ENCODE measurements around the gene TBXA2R. TPM values are rescaled to one million over a fixed set of nuclear protein-coding genes. Genes with fewer than 3 reads are reported as not detected.

Gene TBXA2R
- total RNA-seq, result 1 to 10 TPM; 1.6 to 4.0 (median 3.0) TPM
- 1 to 10 TPM; 2.9 to 3.4 TPM for polyA plus RNA-seq
- long read RNA-seq, donor 1, partial matches to known transcripts, result 1 of 5 reads
- long read RNA-seq, donor 1, other reads (novel, unspliced or antisense), result 0 of 5 reads
- long read RNA-seq, donor 2, partial matches to known transcripts, result 1 of 2 reads
- long read RNA-seq, donor 2, other reads (novel, unspliced or antisense), result 0 of 2 reads
- long read RNA-seq, donor 3, partial matches to known transcripts, result 2 of 6 reads
- long read RNA-seq, donor 3, other reads (novel, unspliced or antisense), result 0 of 6 reads

DNA sequence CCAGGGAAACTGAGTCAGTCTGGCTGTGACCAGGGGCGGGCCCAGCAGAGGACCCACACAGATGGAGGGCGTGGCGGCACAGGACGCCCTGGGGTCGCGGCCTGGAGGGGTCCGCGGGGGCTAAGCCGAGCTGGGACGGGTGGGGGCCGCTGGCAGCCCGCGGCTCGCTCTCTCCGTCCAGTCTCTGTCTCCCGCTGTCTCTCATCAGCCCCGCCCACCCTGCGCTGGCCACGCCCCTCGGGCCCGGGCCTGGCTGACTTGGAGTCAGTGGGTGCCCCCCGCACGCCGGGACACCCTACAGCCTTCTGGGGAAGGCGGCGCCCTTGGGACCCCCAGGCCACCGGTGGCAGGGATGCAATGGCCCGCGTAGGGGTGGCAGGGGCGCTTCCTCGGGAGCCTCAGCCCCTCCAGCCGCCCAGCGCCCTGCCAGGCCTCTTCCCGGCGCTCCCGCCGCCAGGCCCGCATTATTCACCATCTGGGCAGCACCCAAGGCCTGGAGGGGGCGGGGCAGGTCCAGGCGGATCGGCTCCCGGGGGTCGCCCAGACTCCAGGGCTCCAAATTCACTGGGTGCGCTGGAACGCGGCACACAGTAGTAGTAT, at the start of gene TBXA2R:
TBXA2R (minus strand) TSS at position 186 of the 600 bp plus-strand sequence. CDS start 6,241 bp downstream, outside the sequence.
- TF ChIP-seq, protein P1, sequence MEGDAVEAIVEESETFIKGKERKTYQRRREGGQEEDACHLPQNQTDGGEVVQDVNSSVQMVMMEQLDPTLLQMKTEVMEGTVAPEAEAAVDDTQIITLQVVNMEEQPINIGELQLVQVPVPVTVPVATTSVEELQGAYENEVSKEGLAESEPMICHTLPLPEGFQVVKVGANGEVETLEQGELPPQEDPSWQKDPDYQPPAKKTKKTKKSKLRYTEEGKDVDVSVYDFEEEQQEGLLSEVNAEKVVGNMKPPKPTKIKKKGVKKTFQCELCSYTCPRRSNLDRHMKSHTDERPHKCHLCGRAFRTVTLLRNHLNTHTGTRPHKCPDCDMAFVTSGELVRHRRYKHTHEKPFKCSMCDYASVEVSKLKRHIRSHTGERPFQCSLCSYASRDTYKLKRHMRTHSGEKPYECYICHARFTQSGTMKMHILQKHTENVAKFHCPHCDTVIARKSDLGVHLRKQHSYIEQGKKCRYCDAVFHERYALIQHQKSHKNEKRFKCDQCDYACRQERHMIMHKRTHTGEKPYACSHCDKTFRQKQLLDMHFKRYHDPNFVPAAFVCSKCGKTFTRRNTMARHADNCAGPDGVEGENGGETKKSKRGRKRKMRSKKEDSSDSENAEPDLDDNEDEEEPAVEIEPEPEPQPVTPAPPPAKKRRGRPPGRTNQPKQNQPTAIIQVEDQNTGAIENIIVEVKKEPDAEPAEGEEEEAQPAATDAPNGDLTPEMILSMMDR (IDR thresholded peaks at IDR 0.05), result no peak
- peak within 1 kb of the TSS; percentile 37 to 67 (median 60) for H3K4me3 ChIP-seq
- 2% methylated on average over 42 to 46 of the region's 46 CpGs for WGBS, 2 donors

DNA sequence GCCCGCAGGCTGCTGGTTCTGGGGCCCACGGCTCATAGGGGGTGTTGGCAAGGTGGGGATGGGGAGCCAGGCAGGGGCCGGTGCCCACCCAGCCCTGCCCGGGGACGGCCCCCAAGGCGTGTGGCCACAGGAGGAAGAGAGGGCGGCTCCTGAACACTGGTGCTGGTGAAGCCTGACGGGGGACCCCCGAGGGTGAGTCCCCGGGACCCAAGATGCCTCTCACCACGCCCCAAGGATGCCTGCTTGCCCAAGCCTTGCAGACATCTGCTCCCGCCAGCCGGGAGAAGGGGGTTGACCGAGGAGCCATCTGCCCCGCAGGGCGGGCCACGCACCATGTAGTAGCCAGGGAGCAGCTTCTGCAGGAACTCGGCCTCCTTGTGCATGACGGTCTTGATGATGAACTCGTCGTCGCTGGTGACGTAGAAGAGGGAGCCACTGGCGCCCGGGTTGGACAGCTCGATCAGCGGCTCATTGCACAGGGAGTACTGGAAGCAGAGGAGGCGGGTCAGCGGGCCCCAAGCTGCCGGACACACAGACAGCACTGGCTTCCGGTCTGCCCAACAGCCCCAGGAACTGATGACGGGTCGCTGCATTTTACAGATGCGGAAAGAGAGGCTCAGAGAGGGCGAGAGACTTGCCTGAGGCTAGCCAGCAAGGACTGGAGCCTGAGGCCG, 49.5 kb upstream of the TBXA2R start:
- Histone ChIP-seq H3K4me3 (no peak overlapping the region), H3K36me3 (peaks cover 0 to 96% (median 65%) of the 10 kb centered on the region in 9 donors), H3K27ac (peak overlapping the region in 2 of 10 donors; percentile 15 to 26), H3K9me3 (peaks cover 0 to 4% (median 0%) of the 10 kb centered on the region in 11 donors), H3K4me1 (peaks cover 0 to 8% (median 0%) of the 10 kb centered on the region in 9 donors), H3K27me3 (no peaks in the 10 kb centered on the region)
- no peak for DNase-seq
- TF ChIP-seq, protein P1 (IDR thresholded peaks at IDR 0.05), result no peak
- ATAC-seq, result no peak
- 87 to 92% methylated on average over 36 of the region's 36 CpGs for WGBS, 2 donors
- intact Hi-C loops (cut with DNase I), result no loop called here

More for the DNA sequence above, at the start of gene TBXA2R:
- Histone ChIP-seq H3K4me1 (peaks cover 10 to 73% (median 51%) of the 10 kb centered on the region in 9 donors), H3K36me3 (peaks cover 0 to 16% (median 7%) of the 10 kb centered on the region in 9 donors), H3K27me3 (peaks cover 0 to 28% (median 5%) of the 10 kb centered on the region in 7 donors), H3K27ac (peak within 1 kb of the TSS; percentile 85 to 95 (median 91)), H3K9me3 (no peaks in the 10 kb centered on the region)
- intact Hi-C loops (cut with DNase I), result no loop called here
- DNase-seq, result peak; percentile 77 to 84
- peak; percentile 36 to 70 (median 59) for ATAC-seq

DNA sequence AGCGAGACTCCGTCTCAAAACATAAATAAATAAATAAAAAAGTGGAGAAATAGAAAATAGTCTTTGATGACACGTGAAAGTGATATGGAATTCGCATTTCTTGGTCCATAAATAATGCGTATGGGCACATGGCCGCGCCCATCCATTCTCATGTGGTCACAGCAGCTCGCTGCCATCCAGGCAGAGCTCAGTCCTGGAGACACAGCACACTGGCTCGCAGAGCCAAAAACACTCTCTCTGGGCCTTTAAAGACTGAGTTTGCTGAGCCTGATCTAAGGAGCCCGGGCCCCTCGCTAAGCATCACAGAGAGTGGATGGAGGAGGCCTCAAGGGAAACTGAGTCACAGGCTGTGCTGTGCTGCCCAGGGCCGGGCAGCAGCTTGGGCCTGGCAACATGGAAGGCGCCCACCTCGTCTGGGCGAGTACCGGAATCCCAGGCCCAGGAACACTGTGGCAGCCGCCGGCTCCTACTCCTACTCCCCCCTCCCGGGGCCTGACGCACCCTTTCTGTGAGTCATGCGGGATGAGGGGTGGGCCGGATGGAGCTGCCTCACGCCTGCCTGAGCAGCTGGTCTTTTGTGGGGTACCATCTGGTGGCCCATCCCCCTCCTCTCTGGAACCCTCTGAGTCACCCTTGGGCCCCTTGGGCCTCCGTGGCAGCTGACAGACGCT, 48.9 kb upstream of the TBXA2R start:
- 82 to 91% methylated on average over 25 of the region's 25 CpGs for whole genome bisulfite sequencing, 2 donors
- no peak overlapping the region for H3K4me3 ChIP-seq
- no peaks in the 10 kb centered on the region for H3K27me3 ChIP-seq
- intact Hi-C loops (cut with DNase I), result no loop called here
- ATAC-seq (peak in 7 of 8 donors; percentile 17 to 64 (median 40)), DNase-seq (no peak)
- TF ChIP-seq, protein P1 (IDR thresholded peaks at IDR 0.05), result no peak
- peak overlapping the region in 3 of 10 donors; percentile 2 to 26 (median 15) for H3K27ac ChIP-seq
- H3K9me3 ChIP-seq, result peaks cover 0 to 4% (median 0%) of the 10 kb centered on the region in 11 donors
- H3K4me1 ChIP-seq, result peaks cover 0 to 2% (median 0%) of the 10 kb centered on the region in 9 donors
- H3K36me3 ChIP-seq, result peaks cover 0 to 96% (median 66%) of the 10 kb centered on the region in 9 donors

Data from heart right ventricle (tissue), 16 donors.